ACHN (cell line): ENCODE results near the gene HCRT.

ENCODE experiments used
- DNase-seq: peaks from one replicate; pipeline ENCODE4 v3.0.0-alpha.2; 2015
- in situ Hi-C: cut with HindIII; loops from 2 replicates; pipeline ENCODE4 v1.10.0; 2017; ENCODE audit warnings: low sequenced_read_pairs, low pct_ligation_motif_present, low pct_unique_long_range_greater_than_20kb

HCRT gene

DNA sequence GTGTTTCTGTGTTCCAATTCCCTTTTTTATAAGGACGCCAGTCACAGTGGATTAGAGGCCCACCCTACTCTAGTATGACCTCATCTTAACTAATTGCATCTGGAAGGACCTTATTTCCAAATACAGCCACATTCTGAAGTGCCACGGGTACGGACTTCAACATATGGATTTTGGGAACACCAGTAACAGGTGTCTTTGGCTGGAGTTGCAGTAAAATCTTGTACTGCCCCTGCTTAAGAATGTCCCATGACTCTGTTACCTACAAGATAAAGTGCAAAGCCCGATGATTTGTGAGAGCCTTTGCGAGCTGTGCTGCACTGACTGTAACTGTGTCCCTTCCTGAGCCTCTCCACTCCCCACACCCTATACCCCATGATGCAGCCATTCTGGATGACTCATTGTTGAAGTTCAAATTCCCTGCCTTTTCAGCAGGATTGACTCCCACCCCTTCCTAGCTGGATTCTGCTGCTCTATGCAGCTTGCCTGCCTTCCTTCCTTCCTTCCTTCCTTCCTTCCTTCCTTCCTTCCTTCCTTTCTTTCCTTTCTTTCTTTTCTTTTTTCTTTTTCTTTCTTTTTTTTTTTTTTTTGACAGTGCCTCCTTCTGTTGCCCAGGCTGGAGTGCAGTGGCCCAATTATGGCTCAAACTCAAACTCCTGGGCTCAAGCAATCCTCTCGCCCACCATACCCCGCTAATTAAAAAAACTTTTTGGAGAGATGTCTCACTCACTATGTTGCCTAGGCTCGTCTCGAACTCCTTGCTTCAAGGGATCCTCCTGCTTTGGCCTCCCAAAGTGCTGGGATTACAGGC lies 2.1 kb downstream of the HCRT start:
- in situ Hi-C loops = no loop called here
- DNase-seq = peak; percentile 53

DNA sequence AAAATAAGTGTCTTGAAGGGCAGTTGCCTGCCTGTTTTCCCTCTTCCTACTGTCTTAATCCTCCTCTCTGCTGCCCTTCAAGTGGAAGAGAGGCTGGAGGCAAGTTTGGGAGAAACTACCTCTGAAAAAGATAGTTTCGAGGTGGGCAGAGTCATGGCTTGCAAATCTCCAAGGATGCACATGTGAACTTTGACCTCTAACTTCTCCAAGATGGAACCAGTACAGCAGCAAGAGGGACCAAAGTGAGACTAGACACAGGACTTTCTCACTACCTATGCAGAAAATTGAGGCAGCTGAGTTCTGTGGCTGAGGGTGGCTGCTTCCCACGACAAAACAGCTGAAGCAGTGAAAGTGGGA lies 3.4 kb downstream of the HCRT start:
- DNase-seq = no peak
- in situ Hi-C loops = no loop called here

- in situ Hi-C loops = no loop called here
- peak; percentile 87 for DNase-seq
Observed at GRCh38 chr17:42180922-42181850, 4.1 kb downstream of the HCRT start, which contains the start of gene KCNH4. KCNH4 (minus strand) TSS chr17:42181142; CDS start chr17:42180945, 197 bp downstream.

- in situ Hi-C loops = no loop called here
- DNase-seq = no peak
Observed at GRCh38 chr17:42180411-42180921, 4.8 kb downstream of the HCRT start.

- in situ Hi-C loops = no loop called here
- DNase-seq = peak; percentile 67
Observed at GRCh38 chr17:42179911-42180410, 5.3 kb downstream of the HCRT start.

- no peak for DNase-seq
- in situ Hi-C loops = no loop called here
Observed at GRCh38 chr17:42179335-42179734, 5.9 kb downstream of the HCRT start.

GRCh38 chr17:42178817-42179216 lies 6.4 kb downstream of the HCRT start:
- in situ Hi-C loops = no loop called here
- DNase-seq = no peak

DNA sequence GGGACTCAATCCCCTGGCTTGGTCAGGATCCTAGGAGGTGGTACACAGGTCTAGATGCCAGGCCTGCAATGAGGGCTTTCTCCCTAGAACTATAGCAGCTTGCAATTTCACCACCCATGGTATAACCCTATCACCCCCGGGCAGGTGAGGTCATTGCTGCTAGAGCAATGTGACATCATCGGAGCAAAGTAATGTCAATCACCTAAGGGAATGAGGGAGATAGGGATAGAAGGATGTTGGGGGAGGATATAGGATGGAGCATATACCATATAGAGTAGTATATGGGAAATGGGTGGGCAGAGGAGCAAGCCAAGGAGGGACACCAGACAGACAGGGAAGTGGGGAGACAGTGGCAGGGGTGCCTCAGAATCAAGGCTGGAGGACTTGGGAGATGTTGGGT lies 7.6 kb downstream of the HCRT start:
- in situ Hi-C loops = no loop called here
- DNase-seq = no peak

DNA sequence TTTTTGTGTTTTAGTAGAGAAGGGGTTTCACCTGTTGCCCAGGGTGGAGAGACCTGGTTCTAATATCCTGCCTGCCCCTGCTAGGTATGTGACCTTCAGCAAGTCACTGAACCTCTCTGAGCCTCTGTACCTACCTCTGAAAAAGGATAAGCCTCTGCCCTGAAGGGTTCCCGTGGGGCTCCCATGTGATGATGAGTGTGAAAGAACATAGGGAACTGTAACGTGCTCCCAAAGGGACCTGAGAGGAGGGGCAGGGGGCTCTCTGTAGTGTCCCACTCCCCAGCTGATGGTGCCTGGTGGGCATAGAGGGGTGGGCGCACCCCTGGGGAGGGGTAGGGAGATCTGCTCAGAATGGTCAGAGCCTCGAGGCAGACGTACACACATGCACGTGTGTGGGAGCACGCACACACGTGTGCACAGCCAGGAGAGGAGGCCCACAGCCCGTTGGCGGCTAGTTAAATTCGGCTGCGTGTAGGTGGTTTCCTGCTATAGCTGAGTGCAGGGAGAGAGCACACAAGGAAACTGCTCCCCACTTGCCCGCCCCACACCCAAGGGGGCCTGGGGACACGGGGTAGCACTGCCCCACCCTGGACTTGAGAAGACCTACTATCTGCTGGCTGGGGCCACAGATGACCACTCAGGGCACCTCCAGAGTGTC lies 11.0 kb downstream of the HCRT start:
- DNase-seq = no peak
- in situ Hi-C loops = no loop called here

DNA sequence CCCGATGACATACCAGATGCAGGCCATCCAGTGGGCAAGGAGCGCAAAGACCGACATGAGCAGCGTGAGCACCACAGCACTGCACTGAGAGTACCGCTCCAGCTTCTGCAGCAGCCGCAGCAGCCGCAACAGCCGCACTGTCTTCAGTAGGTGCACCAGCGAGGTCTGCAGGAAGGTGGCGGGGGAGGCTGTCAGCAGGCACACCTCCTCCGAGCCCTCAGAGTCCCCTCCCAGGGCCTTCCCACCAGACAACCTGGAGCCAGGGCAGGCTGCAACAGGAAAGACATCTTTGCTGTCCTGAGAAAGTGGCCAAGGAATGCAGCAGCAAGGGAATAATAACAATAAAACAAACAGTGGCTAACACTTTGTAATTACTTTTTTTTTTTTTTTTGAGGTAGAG lies 13.4 kb downstream of the HCRT start:
- in situ Hi-C loops = no loop called here

GRCh38 chr17:42169351-42169750 lies 15.9 kb downstream of the HCRT start:
- DNase-seq = no peak
- in situ Hi-C loops = no loop called here

More for the DNA sequence above, 13.4 kb downstream of the HCRT start:
- DNase-seq = no peak

- DNase-seq = no peak
- in situ Hi-C loops = no loop called here
Observed at GRCh38 chr17:42167807-42168206, 17.4 kb downstream of the HCRT start.

DNA sequence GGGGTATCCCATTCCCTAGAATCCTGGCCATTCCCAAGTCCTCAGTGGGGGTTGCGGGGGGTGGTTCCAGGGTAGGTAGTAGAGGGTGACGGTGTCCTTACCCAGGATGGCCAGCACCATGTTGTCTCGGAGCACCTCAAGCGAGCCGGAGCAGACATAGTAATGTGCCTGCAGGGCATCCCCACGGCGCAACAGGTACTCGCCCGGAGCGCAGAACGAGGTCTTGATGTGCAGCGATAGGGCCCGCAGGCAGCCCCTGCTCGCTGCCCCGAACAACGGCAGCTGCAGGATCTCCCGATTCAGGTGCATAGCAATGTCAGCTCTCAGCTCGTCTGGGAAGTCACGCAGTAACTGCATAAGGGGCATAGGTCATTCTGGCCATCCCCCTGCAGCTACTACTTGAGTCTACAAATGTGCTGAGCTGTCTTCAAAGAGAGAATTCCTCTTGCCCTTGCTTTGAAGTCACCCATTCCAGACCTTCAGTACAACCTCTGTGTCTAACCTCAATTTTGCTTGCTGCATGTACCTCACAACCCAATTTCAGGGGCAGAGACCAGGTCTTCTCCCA lies 19.0 kb downstream of the HCRT start:
- in situ Hi-C loops = no loop called here
- no peak for DNase-seq

- in situ Hi-C loops = no loop called here
- no peak for DNase-seq
Observed at GRCh38 chr17:42165751-42166150, 19.5 kb downstream of the HCRT start.

GRCh38 chr17:42163696-42164407 lies 21.4 kb downstream of the HCRT start:
- DNase-seq = no peak
- in situ Hi-C loops = no loop called here

DNA sequence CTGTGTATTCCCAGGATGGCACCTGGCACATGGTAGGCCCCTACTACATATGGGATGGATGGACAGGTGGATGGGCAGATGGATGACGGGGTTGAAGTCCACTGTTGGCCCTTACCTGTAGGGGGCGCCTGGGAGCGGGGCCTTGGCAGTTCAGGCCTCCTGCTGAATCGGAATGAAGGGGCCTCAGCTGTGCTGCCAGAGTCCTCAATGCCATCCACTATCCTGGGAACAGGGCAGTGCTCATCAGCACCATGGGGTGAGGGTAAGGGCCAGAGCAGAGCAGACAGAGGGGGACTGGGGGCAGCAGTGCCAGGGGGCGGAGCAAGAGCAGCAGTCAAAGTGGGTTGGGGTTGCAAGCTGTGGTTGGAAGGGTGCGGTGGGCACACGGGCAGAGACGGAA lies 22.1 kb downstream of the HCRT start:
- no peak for DNase-seq
- in situ Hi-C loops = no loop called here

- in situ Hi-C loops = no loop called here
- DNase-seq = no peak
Observed at GRCh38 chr17:42160531-42160910, 24.7 kb downstream of the HCRT start.
